HAP-1 (cell line): Measurements from ENCODE around the gene SBNO2.

Source experiments
- DNase-seq, 2 experiments: peaks; one replicate each; pipeline ENCODE4 v3.0.0-alpha.2; 2016 to 2020; ENCODE audit warnings: low spot score in 2 of 2
- H3K27me3 ChIP-seq: fragments of 250-450 bp; sonication (Bioruptor Pico); 2 replicates; pipeline ENCODE4 v1.5.1; 2020; ENCODE audit warnings: low read depth, mild to moderate bottlenecking, moderate library complexity
- H3K36me3 ChIP-seq: fragments of 250-450 bp; sonication (Bioruptor Pico); replicated peaks from 2 replicates; pipeline ENCODE4 v1.5.1; 2020; ENCODE audit warnings: mild to moderate bottlenecking
- H3K4me1 ChIP-seq: fragments of 250-450 bp; sonication (Bioruptor Pico); 2 replicates; pipeline ENCODE4 v1.5.1; 2020; ENCODE audit warnings: mild to moderate bottlenecking
- H3K4me3 ChIP-seq: fragments of 250-450 bp; sonication (Bioruptor Pico); 2 replicates; pipeline ENCODE4 v1.5.1; 2020; ENCODE audit warnings: mild to moderate bottlenecking, moderate library complexity
- H3K9me3 ChIP-seq: fragments of 250-450 bp; sonication (Bioruptor Pico); 2 replicates; pipeline ENCODE4 v1.5.1; 2020; ENCODE audit warnings: mild to moderate bottlenecking, moderate library complexity
- in situ Hi-C: fragments of 300-500 bp; cut with MboI; formaldehyde crosslinking; loops from 3 replicates; pipeline ENCODE4 v1.14.3; 2020; ENCODE audit warnings: low sequenced_read_pairs, inconsistent platforms, mixed read lengths

The SBNO2 gene

DNA sequence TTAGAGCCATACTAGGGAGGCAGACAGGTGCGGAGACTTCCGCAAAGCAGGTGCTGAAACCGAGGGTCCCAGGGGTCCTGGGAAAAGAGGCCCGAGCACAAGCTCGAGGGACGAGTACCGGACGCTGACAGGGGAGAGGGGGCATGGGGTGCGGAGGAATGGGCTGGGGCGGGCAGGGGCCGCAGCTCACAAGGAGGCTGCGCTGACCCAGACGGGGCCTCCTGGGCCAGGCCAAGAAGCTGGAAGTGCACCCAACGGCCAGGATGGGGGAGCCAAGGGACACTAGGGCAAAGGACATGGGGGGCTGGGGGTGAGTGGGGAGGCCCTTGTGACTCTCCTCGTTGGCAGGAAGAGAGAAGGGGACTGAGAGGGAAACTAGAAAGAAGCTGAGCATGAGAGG lies 80.7 kb downstream of the SBNO2 start:
- Histone ChIP-seq H3K4me1 (peaks cover 9% of the 10 kb centered on the region), H3K36me3 (peaks cover 41% of the 10 kb centered on the region), H3K4me3 (no peak overlapping the region), H3K27me3 (no peaks in the 10 kb centered on the region), H3K9me3 (no peaks in the 10 kb centered on the region)
- in situ Hi-C loops: no loop called here
- DNase-seq: no peak

DNA sequence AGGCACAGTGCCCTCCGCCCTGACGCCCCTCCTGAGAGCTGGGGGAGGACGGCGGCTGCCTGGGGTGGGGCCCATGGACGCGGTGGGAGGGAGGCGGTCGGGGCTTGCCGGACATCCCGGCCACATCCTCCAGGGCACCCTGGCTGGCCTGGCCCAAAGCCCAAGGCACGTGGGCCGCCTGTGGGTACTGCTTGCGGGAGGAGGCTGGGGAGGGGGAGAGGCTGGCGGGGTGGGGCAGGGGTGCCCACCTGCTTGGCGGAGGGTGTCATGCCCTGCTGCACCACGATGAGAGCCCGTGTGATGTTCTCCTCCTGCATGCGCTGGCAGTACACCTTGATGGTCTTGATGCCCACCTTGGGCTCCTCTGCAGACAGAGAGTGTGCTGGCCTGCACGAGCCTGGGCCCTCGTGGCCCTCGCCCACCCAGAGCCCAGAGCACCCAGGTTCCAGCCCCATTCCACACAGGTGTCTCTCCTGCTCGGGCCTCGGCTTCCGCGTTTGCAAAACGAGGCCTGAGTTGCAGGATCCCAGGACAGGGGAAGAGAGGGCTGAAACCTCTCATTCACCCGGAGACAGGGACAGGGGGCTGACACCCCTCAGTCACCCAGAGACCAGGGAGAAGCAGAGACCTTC lies 82.4 kb downstream of the SBNO2 start:
- H3K27me3 ChIP-seq: no peaks in the 10 kb centered on the region

DNA sequence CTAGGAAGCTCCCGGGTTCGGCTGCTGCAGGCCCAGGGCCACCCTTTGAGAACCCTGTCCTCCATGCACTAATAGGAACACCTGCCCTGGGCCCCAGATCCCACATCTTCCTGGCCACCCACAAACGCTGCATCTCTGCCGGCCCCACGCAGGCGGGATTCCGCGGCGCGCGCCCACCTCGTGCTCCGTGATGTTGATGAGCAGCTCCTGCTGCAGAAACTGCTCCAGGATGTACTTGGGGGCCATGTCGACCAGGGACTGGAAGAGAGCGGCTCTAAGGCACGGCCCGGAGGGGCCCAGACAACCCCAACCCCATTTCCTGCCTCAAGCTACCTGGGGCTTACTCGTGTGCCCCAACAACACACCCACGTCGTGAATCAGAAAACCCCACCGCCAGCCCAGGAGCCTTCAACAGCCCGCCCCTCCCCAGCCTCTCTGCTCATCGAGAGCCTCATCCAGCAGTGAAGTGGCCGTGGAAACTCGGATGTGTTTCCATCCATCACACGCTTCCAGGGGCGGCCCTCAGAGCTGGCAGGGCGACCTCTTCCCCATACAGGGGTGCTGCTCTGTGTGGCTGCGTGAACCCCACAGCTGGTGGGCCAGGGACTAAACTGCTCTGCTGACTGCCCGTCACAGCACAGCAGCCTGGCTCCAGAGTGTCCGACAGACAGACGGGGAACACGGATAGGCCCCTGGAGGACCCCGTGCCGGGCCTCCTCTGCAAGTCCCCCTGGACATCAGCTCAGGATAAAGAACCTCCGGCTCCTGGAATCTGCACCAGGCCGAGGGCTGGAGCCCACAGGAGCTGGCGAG lies 83.1 kb downstream of the SBNO2 start:
- no peaks in the 10 kb centered on the region for H3K9me3 ChIP-seq
- in situ Hi-C loops: no loop called here
- peaks cover 9% of the 10 kb centered on the region for H3K4me1 ChIP-seq
- DNase-seq: no peak
- peaks cover 56% of the 10 kb centered on the region for H3K36me3 ChIP-seq
- H3K27me3 ChIP-seq: no peaks in the 10 kb centered on the region
- H3K4me3 ChIP-seq: no peak overlapping the region

More for the DNA sequence above, 82.4 kb downstream of the SBNO2 start:
- DNase-seq: no peak
- peaks cover 9% of the 10 kb centered on the region for H3K4me1 ChIP-seq
- no peaks in the 10 kb centered on the region for H3K9me3 ChIP-seq
- peaks cover 49% of the 10 kb centered on the region for H3K36me3 ChIP-seq
- H3K4me3 ChIP-seq: no peak overlapping the region
- in situ Hi-C loops: no loop called here

DNA sequence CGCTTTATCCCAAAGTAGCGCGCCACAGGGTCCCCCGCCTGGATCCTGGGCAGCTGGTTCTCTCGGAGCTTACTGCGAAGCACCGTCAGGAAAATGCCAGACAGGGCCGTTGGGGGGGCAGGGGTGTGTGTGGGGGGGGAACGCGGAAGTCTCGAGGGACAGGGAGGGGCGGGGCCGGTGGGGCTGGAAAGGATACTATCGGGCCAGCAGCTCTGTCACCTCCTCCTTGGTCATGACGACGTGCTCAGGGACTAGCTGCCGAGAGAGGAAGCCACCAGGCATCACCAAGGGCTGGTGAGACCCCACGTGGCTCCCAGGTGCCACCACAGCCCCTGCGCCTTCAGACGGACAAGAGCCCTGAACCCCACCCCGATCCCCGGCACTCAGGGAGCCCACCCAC lies 84.2 kb downstream of the SBNO2 start:
- no peak overlapping the region for H3K4me3 ChIP-seq
- H3K36me3 ChIP-seq: peaks cover 59% of the 10 kb centered on the region
- in situ Hi-C loops: no loop called here
- H3K27me3 ChIP-seq: no peaks in the 10 kb centered on the region
- no peaks in the 10 kb centered on the region for H3K9me3 ChIP-seq
- no peak for DNase-seq
- H3K4me1 ChIP-seq: peaks cover 5% of the 10 kb centered on the region

DNA sequence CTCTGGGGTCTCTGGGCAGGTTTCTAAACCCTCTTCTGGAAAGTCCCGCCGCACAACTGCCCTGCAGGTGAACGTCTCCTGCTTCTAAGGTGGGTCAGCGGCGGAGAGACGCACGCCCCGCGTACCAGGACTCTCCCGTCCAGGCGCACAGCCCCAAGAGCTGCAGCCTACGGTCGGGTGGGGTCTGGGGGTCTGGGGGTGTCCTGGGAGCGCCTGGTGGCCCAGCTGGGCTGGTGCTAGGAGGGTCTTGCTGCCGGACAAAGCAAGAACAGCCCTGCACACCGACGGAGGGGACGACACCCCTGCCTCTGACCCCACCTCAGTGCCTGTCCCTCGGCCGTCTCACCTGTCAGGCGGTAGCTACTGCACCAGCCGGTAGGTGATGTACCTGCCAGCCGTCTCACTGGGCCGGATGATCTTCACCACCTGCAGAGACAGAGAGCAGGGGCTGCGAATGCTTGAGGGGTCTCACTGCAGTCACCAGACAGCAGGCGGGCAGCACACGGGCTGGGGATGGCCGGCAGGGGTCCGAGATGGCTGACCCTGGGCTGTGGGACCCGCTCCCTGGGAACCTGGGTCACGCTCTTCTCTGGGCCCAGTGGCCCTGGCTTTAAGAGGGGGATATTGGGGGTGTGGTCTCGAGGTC lies 84.8 kb downstream of the SBNO2 start:
- Histone ChIP-seq H3K27me3 (no peaks in the 10 kb centered on the region), H3K9me3 (no peaks in the 10 kb centered on the region), H3K36me3 (peaks cover 59% of the 10 kb centered on the region), H3K4me1 (peaks cover 5% of the 10 kb centered on the region), H3K4me3 (no peak overlapping the region)
- in situ Hi-C loops: no loop called here
- DNase-seq: no peak

DNA sequence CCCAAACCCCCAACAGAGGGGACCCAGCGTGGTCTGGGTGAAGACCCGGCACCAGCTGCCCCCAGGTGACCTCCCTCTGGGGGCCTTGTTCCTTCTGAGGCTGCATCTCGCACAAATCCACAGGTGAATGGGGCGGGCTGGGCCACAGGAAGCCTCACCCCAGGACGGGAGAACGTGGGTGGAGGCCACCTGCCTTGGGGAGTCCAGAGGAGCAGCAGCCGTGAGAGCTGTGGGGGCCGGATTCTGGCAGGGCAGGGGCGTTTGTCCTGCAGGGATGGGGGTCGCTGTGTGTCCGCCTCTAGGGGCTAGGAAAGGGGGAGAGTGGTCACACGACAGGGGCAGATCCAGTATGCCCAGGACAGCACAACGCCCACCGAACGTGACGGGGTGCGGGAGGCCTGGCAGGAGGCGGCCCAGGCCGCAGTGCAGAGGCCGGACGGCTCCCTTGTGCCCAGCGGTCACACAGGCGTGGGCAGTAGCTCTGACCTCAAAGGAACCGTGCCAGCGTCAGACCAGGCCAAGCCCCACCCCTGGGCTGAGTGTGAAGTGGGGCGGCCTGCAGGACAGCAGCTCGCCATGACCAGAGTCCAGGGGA lies 85.6 kb downstream of the SBNO2 start:
- H3K9me3 ChIP-seq: no peaks in the 10 kb centered on the region
- H3K4me3 ChIP-seq: no peak overlapping the region
- peaks cover 54% of the 10 kb centered on the region for H3K36me3 ChIP-seq
- in situ Hi-C loops: no loop called here
- H3K27me3 ChIP-seq: no peaks in the 10 kb centered on the region
- no peaks in the 10 kb centered on the region for H3K4me1 ChIP-seq
- no peak for DNase-seq

DNA sequence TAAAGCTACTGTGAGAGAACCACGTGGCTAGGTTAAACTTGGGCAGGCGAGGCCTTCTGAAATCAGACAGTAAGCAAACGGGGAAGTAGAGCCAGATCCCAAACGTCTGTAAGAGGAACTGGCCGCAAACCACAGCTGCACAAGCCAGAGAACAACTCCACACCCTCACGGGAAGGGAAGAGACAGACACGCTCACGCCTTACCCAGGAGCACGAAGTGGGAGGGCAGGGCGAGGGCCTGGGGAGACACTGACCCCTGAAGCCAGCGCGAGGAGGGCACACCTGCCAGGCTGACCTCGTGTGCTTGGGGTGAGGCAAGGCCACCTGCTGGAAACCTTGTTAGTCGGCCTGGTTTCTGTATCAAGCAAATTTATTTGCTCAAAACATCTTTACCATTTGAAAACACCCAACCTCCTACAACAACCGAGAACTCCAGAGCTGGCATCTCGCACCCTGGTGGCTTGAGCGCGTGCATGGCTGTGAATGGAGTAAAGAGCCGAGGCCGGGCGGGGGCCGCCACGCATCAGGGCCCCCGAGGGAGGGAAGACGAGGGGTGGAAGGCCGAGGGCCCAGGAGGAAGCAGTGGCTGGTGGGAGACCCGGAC lies 86.2 kb downstream of the SBNO2 start:
- DNase-seq: no peak
- peaks cover 52% of the 10 kb centered on the region for H3K36me3 ChIP-seq
- H3K4me3 ChIP-seq: no peak overlapping the region
- in situ Hi-C loops: no loop called here
- H3K9me3 ChIP-seq: no peaks in the 10 kb centered on the region
- H3K4me1 ChIP-seq: peaks cover under 1% of the 10 kb centered on the region; the same call in 1 of the 2 replicates
- H3K27me3 ChIP-seq: no peaks in the 10 kb centered on the region

DNA sequence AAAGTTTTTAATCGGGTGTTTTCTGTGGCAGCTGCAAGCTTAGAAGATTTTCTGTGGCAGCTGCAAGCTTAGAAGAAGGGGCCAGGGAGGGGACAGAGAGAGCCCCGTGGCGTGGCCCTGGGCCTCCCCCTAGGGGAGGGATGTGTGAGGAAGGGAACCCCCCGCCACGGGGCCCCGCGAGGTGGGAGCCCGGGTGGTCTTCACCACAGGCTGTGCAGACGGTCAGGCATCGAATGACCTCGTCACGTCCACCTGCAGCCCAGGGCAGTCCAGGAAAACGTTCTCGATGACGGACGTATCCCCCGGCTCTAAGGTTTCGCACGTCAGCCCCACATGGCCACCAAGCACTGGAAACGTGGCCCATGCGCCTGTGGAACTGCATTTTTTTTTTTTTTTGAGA lies 87.5 kb downstream of the SBNO2 start:
- Histone ChIP-seq H3K36me3 (peaks cover 45% of the 10 kb centered on the region), H3K27me3 (no peaks in the 10 kb centered on the region), H3K4me3 (no peak overlapping the region), H3K4me1 (peaks cover 3% of the 10 kb centered on the region; the same call in 1 of the 2 replicates), H3K9me3 (no peaks in the 10 kb centered on the region)
- in situ Hi-C loops: no loop called here
- DNase-seq: no peak

DNA sequence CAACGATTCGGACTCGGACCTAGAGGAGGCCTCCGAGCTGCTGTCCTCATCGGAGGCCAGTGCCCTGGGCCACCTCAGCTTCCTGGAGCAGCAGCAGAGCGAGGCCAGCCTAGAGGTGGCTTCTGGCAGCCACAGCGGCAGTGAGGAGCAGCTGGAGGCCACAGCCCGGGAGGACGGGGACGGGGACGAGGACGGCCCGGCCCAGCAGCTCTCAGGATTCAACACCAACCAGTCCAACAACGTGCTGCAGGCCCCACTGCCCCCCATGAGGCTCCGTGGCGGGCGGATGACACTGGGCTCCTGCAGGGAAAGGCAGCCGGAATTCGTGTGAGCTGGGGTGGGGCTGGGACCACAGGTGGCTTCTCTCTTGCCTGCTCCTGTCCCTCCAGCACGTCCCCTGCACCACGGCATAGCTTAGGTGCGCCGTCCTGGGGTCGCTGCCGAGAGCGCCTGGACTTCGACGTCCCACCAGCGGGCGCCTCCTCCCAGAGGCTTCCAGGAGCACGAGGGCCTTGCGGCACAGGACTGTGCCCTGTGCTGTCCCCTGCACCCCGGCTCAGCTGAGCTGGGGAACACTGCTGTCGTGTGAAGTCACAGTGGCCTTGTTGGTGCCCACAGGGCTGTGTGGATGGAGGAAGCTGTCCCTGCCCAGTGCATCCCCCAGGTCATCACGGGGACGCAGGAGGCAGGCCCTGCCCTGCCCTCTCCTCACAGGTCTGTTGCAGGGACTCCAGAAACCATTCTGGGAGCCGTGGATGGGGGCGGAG lies 88.2 kb downstream of the SBNO2 start:
- in situ Hi-C loops: no loop called here
- no peak overlapping the region for H3K4me3 ChIP-seq
- no peaks in the 10 kb centered on the region for H3K9me3 ChIP-seq
- peaks cover 3% of the 10 kb centered on the region; the same call in 1 of the 2 replicates for H3K4me1 ChIP-seq
- peaks cover 42% of the 10 kb centered on the region for H3K36me3 ChIP-seq
- H3K27me3 ChIP-seq: no peaks in the 10 kb centered on the region
- DNase-seq: no peak

DNA sequence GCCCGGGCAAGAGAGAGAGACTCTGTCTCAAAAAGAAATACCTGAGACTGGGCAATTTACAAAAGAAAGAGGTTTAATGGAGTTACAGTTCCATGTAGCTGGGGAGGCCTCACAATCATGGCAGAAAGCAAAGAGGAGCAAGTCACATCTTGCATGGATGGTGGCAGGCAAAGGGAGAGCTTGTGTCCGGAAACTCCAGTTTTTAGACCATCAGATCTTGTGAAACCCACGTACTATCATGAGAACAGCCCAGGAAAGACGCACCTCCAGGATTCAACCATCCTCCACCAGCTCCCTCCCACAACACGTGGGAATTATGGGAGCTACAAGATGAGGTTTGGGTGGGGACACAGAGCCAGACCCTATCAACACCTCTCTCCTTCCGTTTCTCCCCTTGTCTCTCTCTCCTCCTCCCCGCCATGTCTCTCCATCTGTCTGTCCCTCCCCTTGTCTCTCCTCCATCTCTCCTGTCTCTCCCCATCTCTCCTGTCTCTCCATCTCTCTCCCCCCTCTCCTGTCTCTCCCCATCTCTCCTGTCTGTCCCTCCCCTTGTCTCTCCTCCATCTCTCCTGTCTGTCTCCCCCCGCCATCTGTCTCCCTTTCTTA lies 88.9 kb downstream of the SBNO2 start:
- H3K4me3 ChIP-seq: no peak overlapping the region
- no peak for DNase-seq
- peaks cover 37% of the 10 kb centered on the region for H3K36me3 ChIP-seq
- H3K27me3 ChIP-seq: no peaks in the 10 kb centered on the region
- peaks cover 3% of the 10 kb centered on the region; the same call in 1 of the 2 replicates for H3K4me1 ChIP-seq
- in situ Hi-C loops: no loop called here
- H3K9me3 ChIP-seq: no peaks in the 10 kb centered on the region

DNA sequence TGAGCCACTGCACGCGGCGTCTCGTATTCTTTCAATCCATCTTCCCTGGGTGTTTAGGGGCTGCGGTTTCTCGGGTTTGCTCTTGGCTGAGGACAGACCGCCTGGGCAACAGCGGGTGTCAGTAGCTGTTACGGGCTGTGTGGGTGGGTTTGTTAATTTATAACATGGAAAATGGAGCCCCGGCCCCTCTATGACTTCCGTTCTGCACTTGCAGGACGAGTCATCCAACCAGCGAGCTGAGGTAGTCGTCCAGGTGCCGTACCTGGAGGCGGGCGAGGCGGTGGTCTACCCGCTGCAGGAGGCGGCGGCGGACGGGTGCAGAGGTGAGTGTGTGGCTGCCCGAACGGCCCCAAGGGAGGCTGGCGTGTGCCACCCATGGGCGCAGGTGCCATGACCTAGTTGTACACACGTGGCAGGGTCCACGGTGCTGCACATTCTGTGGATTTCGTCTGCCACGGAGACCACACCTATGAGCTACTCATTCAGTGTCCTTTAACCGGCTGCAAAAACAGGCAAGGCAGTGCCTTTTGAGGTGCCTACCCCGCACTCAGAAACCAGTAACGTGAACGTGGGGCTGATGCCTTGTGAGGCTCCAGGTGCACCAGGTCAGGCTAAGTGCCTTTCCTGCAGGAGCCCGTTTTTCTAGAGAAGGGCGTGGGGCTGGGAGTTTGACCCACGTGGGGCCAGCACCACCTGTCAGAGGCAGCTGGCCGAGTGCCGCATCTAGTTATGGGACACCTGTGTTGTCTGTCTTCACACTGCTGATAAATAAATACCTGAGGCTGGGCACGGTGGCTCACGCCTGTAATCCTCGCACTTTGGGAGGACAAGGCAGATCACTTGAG lies 89.8 kb downstream of the SBNO2 start:
- Histone ChIP-seq H3K4me1 (peaks cover 3% of the 10 kb centered on the region; the same call in 1 of the 2 replicates), H3K27me3 (no peaks in the 10 kb centered on the region), H3K36me3 (peaks cover 32% of the 10 kb centered on the region), H3K9me3 (no peaks in the 10 kb centered on the region), H3K4me3 (no peak overlapping the region)
- no peak for DNase-seq
- in situ Hi-C loops: no loop called here
